ENCODE data around the gene ZBTB7A.

DNA sequence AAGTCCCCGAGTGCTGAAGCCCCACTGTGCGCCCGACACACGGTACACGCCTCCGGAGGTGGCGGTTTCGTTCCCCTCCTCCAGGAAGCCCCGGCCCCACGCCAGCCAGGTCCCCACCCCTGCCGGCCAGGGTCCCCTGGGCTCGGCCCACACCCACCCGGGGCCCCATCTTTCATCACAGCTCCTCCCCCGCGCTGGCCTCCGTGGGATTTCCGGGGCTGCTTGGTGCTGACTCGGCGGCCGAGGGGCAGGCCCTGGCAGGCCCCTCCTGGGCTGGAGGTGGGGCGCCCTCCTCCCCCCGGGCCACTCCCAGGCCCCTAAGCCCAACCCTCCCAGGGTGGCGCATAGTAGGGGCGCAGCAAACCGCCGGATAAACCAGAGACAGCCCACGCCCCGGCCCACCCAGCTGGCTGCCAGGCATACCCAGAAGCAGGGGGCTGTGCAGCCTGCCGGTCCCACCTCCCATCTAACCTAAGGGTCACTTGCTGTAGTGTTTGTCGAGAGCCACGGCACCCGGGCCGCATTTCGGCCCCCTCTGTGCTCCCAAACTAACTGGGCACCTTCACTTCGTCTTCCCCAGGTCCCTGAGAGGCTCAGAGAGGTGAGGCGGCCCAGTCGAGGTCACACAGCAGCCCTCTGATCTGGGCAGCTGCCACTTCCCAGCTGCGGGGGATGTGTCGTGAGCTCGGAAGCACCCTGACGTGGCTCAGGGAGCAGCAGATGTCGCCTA, 6.6 kb downstream of the ZBTB7A start:
- TF ChIP-seq, protein P1, sequence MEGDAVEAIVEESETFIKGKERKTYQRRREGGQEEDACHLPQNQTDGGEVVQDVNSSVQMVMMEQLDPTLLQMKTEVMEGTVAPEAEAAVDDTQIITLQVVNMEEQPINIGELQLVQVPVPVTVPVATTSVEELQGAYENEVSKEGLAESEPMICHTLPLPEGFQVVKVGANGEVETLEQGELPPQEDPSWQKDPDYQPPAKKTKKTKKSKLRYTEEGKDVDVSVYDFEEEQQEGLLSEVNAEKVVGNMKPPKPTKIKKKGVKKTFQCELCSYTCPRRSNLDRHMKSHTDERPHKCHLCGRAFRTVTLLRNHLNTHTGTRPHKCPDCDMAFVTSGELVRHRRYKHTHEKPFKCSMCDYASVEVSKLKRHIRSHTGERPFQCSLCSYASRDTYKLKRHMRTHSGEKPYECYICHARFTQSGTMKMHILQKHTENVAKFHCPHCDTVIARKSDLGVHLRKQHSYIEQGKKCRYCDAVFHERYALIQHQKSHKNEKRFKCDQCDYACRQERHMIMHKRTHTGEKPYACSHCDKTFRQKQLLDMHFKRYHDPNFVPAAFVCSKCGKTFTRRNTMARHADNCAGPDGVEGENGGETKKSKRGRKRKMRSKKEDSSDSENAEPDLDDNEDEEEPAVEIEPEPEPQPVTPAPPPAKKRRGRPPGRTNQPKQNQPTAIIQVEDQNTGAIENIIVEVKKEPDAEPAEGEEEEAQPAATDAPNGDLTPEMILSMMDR (IDR thresholded peaks at IDR 0.05; ENCODE audit: borderline replicate concordance, extremely low read depth, low read length, poor library complexity, severe bottlenecking): no peak
- no peak for TF ChIP-seq EZH2 (IDR thresholded peaks at IDR 0.05; ENCODE audit: borderline replicate concordance, low read depth, low read length, severe bottlenecking)

Measured in DND-41 (cell line).